ENCODE measurements around the gene FMR1.

The FMR1 gene

GRCh38 chrX:147911192-147912022 lies at the start of gene FMR1:
FMR1 (plus strand) TSS chrX:147911919; CDS start chrX:147912180, 261 bp downstream.
- DNase-seq (ENCODE audit: low read depth): peak; percentile 77
- H3K4me3 ChIP-seq (ENCODE audit: low read depth, low read length): peak within 1 kb of the TSS; percentile 84
- TF ChIP-seq CTCF (IDR thresholded peaks at IDR 0.05; ENCODE audit: low read depth, low read length, missing control alignments): no peak

- peak; percentile 72 for DNase-seq (ENCODE audit: low read depth)
- no peak for TF ChIP-seq CTCF (IDR thresholded peaks at IDR 0.05; ENCODE audit: low read depth, low read length, missing control alignments)
- H3K4me3 ChIP-seq (ENCODE audit: low read depth, low read length): no peak overlapping the region
Observed at GRCh38 chrX:147875866-147876596, 35.7 kb upstream of the FMR1 start.

- no peak for DNase-seq (ENCODE audit: low read depth)
- TF ChIP-seq CTCF (IDR thresholded peaks at IDR 0.05; ENCODE audit: low read depth, low read length, missing control alignments): no peak
- no peak overlapping the region for H3K4me3 ChIP-seq (ENCODE audit: low read depth, low read length)
Observed at GRCh38 chrX:147876849-147877646, 34.7 kb upstream of the FMR1 start.

GRCh38 chrX:147877726-147878125 lies 34.0 kb upstream of the FMR1 start:
- H3K4me3 ChIP-seq (ENCODE audit: low read depth, low read length): no peak overlapping the region
- no peak for TF ChIP-seq CTCF (IDR thresholded peaks at IDR 0.05; ENCODE audit: low read depth, low read length, missing control alignments)
- DNase-seq (ENCODE audit: low read depth): no peak

- no peak for TF ChIP-seq CTCF (IDR thresholded peaks at IDR 0.05; ENCODE audit: low read depth, low read length, missing control alignments)
- DNase-seq (ENCODE audit: low read depth): no peak
- no peak overlapping the region for H3K4me3 ChIP-seq (ENCODE audit: low read depth, low read length)
Observed at GRCh38 chrX:147884958-147885357, 26.8 kb upstream of the FMR1 start.

GRCh38 chrX:147890756-147891155 lies 21.0 kb upstream of the FMR1 start:
- no peak for DNase-seq (ENCODE audit: low read depth)

More at GRCh38 chrX:147890756-147891155, 21.0 kb upstream of the FMR1 start:
- H3K4me3 ChIP-seq (ENCODE audit: low read depth, low read length): no peak overlapping the region
- no peak for TF ChIP-seq CTCF (IDR thresholded peaks at IDR 0.05; ENCODE audit: low read depth, low read length, missing control alignments)
